H1 (cell line): ENCODE data around the gene ACCSL. TPM values are rescaled to one million over a fixed set of nuclear protein-coding genes. Genes with fewer than 3 reads are reported as not detected.

Source experiments
- ASH2L ChIP-seq: fragments of 200-600, 300-600 bp; sonication (generic); IDR thresholded peaks from one replicate; pipeline ENCODE4 v1.7.1; 2017; ENCODE audit warnings: low read length
- YY1 ChIP-seq: IDR thresholded peaks from 2 replicates; pipeline ENCODE4 v1.6.1; 2011; ENCODE audit warnings: low read depth, mild to moderate bottlenecking, low read length
- polyA plus RNA-seq, 7 experiments: library from polyadenylated mRNA; depleted of rRNA in 3 of 7; stranded (reverse) in 5 of 7; unstranded in 2 of 7; fragments of >200 nt in 5 of 7; fragments of 200-250 nt in 2 of 7; gene quantifications; 1 replicate in 5 of 7; 2 replicates in 1 of 7; 4 replicates in 1 of 7; pipeline versions ENCODE4 v1.2.1 to v1.2.3, GENCODE V29; 2011 to 2013; ENCODE audit warnings: missing spikeins in 2 of 7, mixed read lengths in 2 of 7
- total RNA-seq: library from RNA; stranded (reverse); fragmentation: NEBNext Ultra II Directional; extraction: Animal tissue kit (Norgen Biotek cat#: 25700); gene quantifications from 2 replicates; pipeline ENCODE4 v1.2.1, GENCODE V29; 2021

ACCSL gene
- total and polyA plus RNA-seq, 2 of the 8 experiments (the other 6 are each of a cell fraction or from before 2014, with no cell fraction given): not detected

- TF ChIP-seq ASH2L (no peak), YY1 (no peak)
- TF ChIP-seq, all 59 proteins: peak for 0
These were observed 41.1 kb downstream of the ACCSL start (continued) for GRCh38 chr11:44088871-44089270.
